SK-N-SH (cell line): Measurements from ENCODE around the gene MLEC. TPM values are rescaled to one million over a fixed set of nuclear protein-coding genes. Genes with fewer than 3 reads are reported as not detected.

ENCODE experiments used
- CTCF ChIA-PET: fragments of 300-600, 350-600 bp; formaldehyde crosslinking; extraction: SDS; loops from one replicate; lab custom pipeline; 2021; lab: Yijun Ruan, JAX
- POLR2A ChIA-PET: fragments of 350-600 bp; sonication (Branson Sonifier 250); formaldehyde crosslinking; extraction: SDS; loops from one replicate; lab custom pipeline; 2020; ENCODE audit warnings: antibody characterized with exemption, inconsistent platforms; lab: Yijun Ruan, JAX
- DNase-seq: peaks from one replicate; pipeline ENCODE4 v3.0.0; 2012
- H2AFZ ChIP-seq: fragments of 200-600 bp; sonication (generic); 2 replicates; pipeline ENCODE4 v1.8.1; 2016; ENCODE audit warnings: antibody characterized with exemption, mild to moderate bottlenecking, low read depth
- H3F3A ChIP-seq: fragments of 200-600 bp; sonication (generic); replicated peaks from 2 replicates; pipeline ENCODE3; 2016; ENCODE audit warnings: antibody characterized with exemption, mild to moderate bottlenecking; ENCODE audit not compliant: insufficient read depth
- H3K27ac ChIP-seq, 2 experiments: fragments of 200-500 bp in 1 of 2; fragments of 200-600 bp in 1 of 2; sonication (Bioruptor generic) in 1 of 2; sonication (generic), shearing (Covaris generic) in 1 of 2; 2 replicates each; pipeline versions ENCODE4 v1.5.1 to v1.6.1; 2014 to 2016; ENCODE audit warnings: low read depth in 2 of 2, inconsistent platforms in 1 of 2, low read length in 1 of 2, mild to moderate bottlenecking in 1 of 2, mixed read lengths in 1 of 2
- H3K27me3 ChIP-seq: fragments of 200-600 bp; sonication (generic), shearing (Covaris generic); 2 replicates; pipeline ENCODE4 v1.6.1; 2016; ENCODE audit warnings: mixed run types; ENCODE audit not compliant: insufficient read depth
- H3K36me3 ChIP-seq, 2 experiments: fragments of 200-500 bp in 1 of 2; fragments of 200-600 bp in 1 of 2; sonication (Bioruptor generic) in 1 of 2; sonication (generic) in 1 of 2; replicated peaks in 1 of 2; 2 replicates each; pipeline versions ENCODE3 to v1.5.1; 2014 to 2016; ENCODE audit warnings: low read length in 1 of 2, mild to moderate bottlenecking in 1 of 2; ENCODE audit not compliant: insufficient read depth in 2 of 2, control insufficient read depth in 1 of 2
- H3K4me1 ChIP-seq, 2 experiments: fragments of 200-500 bp in 1 of 2; fragments of 200-600 bp in 1 of 2; sonication (Bioruptor generic) in 1 of 2; sonication (generic), shearing (Covaris generic) in 1 of 2; 2 replicates each; pipeline versions ENCODE4 v1.5.1 to v1.6.1; 2014 to 2016; ENCODE audit warnings: low read depth in 1 of 2, low read length in 1 of 2, mixed run types in 1 of 2; ENCODE audit not compliant: insufficient read depth in 2 of 2, control insufficient read depth in 1 of 2
- H3K4me2 ChIP-seq: fragments of 200-600 bp; sonication (generic), shearing (Covaris generic); 2 replicates; pipeline ENCODE4 v1.6.1; 2017; ENCODE audit warnings: mixed run types
- H3K4me3 ChIP-seq, 2 experiments: fragments of 200-500 bp in 1 of 2; fragments of 200-600 bp in 1 of 2; sonication (Bioruptor generic) in 1 of 2; sonication (generic), shearing (Covaris generic) in 1 of 2; 2 replicates each; pipeline versions ENCODE4 v1.5.1 to v1.8.1; 2014 to 2016; ENCODE audit warnings: low read depth in 2 of 2, inconsistent platforms in 1 of 2, low read length in 1 of 2, mild to moderate bottlenecking in 1 of 2, mixed read lengths in 1 of 2, moderate library complexity in 1 of 2
- H3K79me2 ChIP-seq: fragments of 200-600 bp; sonication (generic); 2 replicates; pipeline ENCODE4 v1.8.1; 2017; ENCODE audit warnings: mild to moderate bottlenecking; ENCODE audit not compliant: insufficient read depth
- H3K9ac ChIP-seq: fragments of 200-600 bp; sonication (generic); 2 replicates; pipeline ENCODE4 v1.6.1; 2017; ENCODE audit warnings: mixed run types
- H3K9me2 ChIP-seq: fragments of 200-600 bp; sonication (generic); 2 replicates; pipeline ENCODE4 v1.6.1; 2017; ENCODE audit warnings: mixed run types
- H3K9me3 ChIP-seq: fragments of 200-600 bp; sonication (generic); 2 replicates; pipeline ENCODE4 v1.6.1; 2017; ENCODE audit warnings: mixed run types, mild to moderate bottlenecking, moderate library complexity
- H4K20me1 ChIP-seq: fragments of 200-600 bp; sonication (generic); 2 replicates; pipeline ENCODE4 v1.6.1; 2017; ENCODE audit warnings: mild to moderate bottlenecking, mixed run types; ENCODE audit not compliant: insufficient read depth
- CHD2 ChIP-seq: fragments of 150-350 bp; IDR thresholded peaks from 2 replicates; pipeline ENCODE4 v1.6.1; 2018; ENCODE audit warnings: low read length; ENCODE audit not compliant: partially characterized antibody
- ELF1 ChIP-seq: IDR thresholded peaks from 2 replicates; pipeline ENCODE4 v1.4.0; 2012
- EZH2phosphoT487 ChIP-seq: fragments of 200-600 bp; sonication (generic); IDR thresholded peaks from 2 replicates; pipeline ENCODE4 v1.6.1; 2017; ENCODE audit warnings: low read depth, mixed run types, mild to moderate bottlenecking, antibody characterized with exemption, moderate library complexity, borderline replicate concordance
- FOSL2 ChIP-seq: IDR thresholded peaks from 2 replicates; pipeline ENCODE4 v1.4.0; 2012; ENCODE audit warnings: low read depth, mild to moderate bottlenecking, moderate library complexity, borderline replicate concordance
- FOXJ3 ChIP-seq: sonication (generic); formaldehyde crosslinking; IDR thresholded peaks from 2 replicates; pipeline ENCODE4 v1.5.1; 2020; ENCODE audit warnings: mild to moderate bottlenecking, missing genetic modification reagents
- GABPA ChIP-seq: IDR thresholded peaks from 2 replicates; pipeline ENCODE4 v1.4.0; 2012; ENCODE audit warnings: low read depth, mild to moderate bottlenecking
- GATA2 ChIP-seq: sonication (generic); formaldehyde crosslinking; IDR thresholded peaks from 2 replicates; pipeline ENCODE4 v1.5.0; 2020; ENCODE audit warnings: mild to moderate bottlenecking, missing genetic modification reagents
- JUND ChIP-seq: IDR thresholded peaks from 2 replicates; pipeline ENCODE4 v1.4.0; 2012
- MEF2A ChIP-seq: IDR thresholded peaks from 2 replicates; pipeline ENCODE4 v1.4.0; 2012; ENCODE audit warnings: low read depth, borderline replicate concordance
- NRF1 ChIP-seq: IDR thresholded peaks from 2 replicates; pipeline ENCODE4 v1.6.1; 2012; ENCODE audit warnings: low read depth, mild to moderate bottlenecking, low read length
- POLR2AphosphoS5 ChIP-seq: IDR thresholded peaks from 2 replicates; pipeline ENCODE4 v1.6.1; 2012; ENCODE audit warnings: low read depth, low read length
- RAD21 ChIP-seq: IDR thresholded peaks from 2 replicates; pipeline ENCODE4 v1.6.1; 2012; ENCODE audit warnings: mild to moderate bottlenecking, low read length
- RCOR1 ChIP-seq: fragments of 150-350 bp; IDR thresholded peaks from 2 replicates; pipeline ENCODE4 v1.6.1; 2017; ENCODE audit warnings: antibody characterized with exemption, low read length
- RXRA ChIP-seq: IDR thresholded peaks from 2 replicates; pipeline ENCODE4 v1.4.0; 2012; ENCODE audit warnings: low read depth, mild to moderate bottlenecking, borderline replicate concordance
- SIN3A ChIP-seq: IDR thresholded peaks from 2 replicates; pipeline ENCODE4 v1.6.1; 2012; ENCODE audit warnings: low read depth, mild to moderate bottlenecking, low read length, moderate library complexity, borderline replicate concordance
- TAF1 ChIP-seq: IDR thresholded peaks from 2 replicates; pipeline ENCODE4 v1.6.1; 2012; ENCODE audit warnings: low read depth, mild to moderate bottlenecking, low read length, moderate library complexity, borderline replicate concordance
- TEAD4 ChIP-seq: IDR thresholded peaks from 2 replicates; pipeline ENCODE4 v1.4.0; 2012; ENCODE audit warnings: mild to moderate bottlenecking, borderline replicate concordance; ENCODE audit not compliant: insufficient read depth
- YY1 ChIP-seq: IDR thresholded peaks from 2 replicates; pipeline ENCODE4 v1.4.0; 2012; ENCODE audit warnings: low read depth, mild to moderate bottlenecking
- WGBS: methylation state at CpG from one replicate; pipeline ENCODE4 v1.1.6; 2017; ENCODE audit warnings: low lambda C conversion rate; 5-methylcytosine and 5-hydroxymethylcytosine counted together
- polyA plus RNA-seq, 3 experiments: library from polyadenylated mRNA; depleted of rRNA; stranded (reverse); fragments of >200 nt; gene quantifications; 2 replicates each; pipeline ENCODE4 v1.2.3, GENCODE V29; 2012
- TF ChIP-seq, protein P1 (sequence below): IDR thresholded peaks from 2 replicates; pipeline ENCODE4; 2012
- TF ChIP-seq, protein P2 (sequence below): fragments of 150-350 bp; IDR thresholded peaks from 2 replicates; pipeline ENCODE4 v1.6.1; 2016; ENCODE audit warnings: mild to moderate bottlenecking, low read depth, low read length
- TF ChIP-seq, protein P3 (sequence below): IDR thresholded peaks from 2 replicates; pipeline ENCODE4 v1.4.0; 2012; ENCODE audit warnings: low read depth, borderline replicate concordance
- TF ChIP-seq, protein P4 (sequence below): IDR thresholded peaks from 2 replicates; pipeline ENCODE4 v1.4.0; 2012; ENCODE audit warnings: low read depth
- TF ChIP-seq, protein P5 (sequence below): IDR thresholded peaks from 2 replicates; pipeline ENCODE4 v1.4.0; 2012; ENCODE audit warnings: low read depth, borderline replicate concordance

The MLEC gene
- polyA plus RNA-seq, 1 of the 3 experiments (the other 2 are of a cell fraction) = 23.4 TPM

DNA sequence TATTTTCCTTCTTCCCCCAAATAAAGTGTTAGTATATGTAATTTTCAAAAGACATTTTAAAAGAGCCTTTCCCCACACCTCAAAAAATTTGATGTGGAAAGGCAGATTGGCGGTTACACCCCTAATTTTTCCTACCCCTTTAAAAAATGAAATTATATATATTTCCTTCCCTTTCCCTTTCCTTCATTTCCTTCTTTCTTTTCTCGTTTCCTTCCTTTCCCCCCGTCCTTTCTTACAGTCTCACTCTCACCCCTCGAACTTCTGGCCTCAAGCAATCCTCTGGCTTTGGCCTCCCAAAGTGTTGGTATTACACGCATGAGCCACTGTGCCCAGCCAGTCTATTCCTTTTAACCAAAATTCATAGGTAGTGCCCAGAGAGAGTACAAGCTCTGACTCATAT, 19.1 kb downstream of the MLEC start:
- peaks cover 5 to 6% of the 10 kb centered on the region in 2 experiments for H3K36me3 ChIP-seq
- WGBS = 85% methylated on average over 5 of the region's 5 CpGs
- H3K9me2 ChIP-seq = no peaks in the 10 kb centered on the region
- CTCF ChIA-PET = no interaction called here
- no peak overlapping the region for H3K9ac ChIP-seq
- TF ChIP-seq TAF1 (no peak), ELF1 (no peak), TEAD4 (no peak), EZH2phosphoT487 (no peak), YY1 (no peak), RCOR1 (no peak), GATA2 (CRISPR knock-in tag) (no peak), SIN3A (no peak), FOSL2 (no peak), GABPA (no peak), FOXJ3 (CRISPR knock-in tag) (no peak)
- TF ChIP-seq, protein P1, sequence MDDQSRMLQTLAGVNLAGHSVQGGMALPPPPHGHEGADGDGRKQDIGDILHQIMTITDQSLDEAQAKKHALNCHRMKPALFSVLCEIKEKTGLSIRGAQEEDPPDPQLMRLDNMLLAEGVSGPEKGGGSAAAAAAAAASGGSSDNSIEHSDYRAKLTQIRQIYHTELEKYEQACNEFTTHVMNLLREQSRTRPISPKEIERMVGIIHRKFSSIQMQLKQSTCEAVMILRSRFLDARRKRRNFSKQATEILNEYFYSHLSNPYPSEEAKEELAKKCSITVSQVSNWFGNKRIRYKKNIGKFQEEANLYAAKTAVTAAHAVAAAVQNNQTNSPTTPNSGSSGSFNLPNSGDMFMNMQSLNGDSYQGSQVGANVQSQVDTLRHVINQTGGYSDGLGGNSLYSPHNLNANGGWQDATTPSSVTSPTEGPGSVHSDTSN = no peak
- TF ChIP-seq, protein P2, sequence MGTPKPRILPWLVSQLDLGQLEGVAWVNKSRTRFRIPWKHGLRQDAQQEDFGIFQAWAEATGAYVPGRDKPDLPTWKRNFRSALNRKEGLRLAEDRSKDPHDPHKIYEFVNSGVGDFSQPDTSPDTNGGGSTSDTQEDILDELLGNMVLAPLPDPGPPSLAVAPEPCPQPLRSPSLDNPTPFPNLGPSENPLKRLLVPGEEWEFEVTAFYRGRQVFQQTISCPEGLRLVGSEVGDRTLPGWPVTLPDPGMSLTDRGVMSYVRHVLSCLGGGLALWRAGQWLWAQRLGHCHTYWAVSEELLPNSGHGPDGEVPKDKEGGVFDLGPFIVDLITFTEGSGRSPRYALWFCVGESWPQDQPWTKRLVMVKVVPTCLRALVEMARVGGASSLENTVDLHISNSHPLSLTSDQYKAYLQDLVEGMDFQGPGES = no peak
- TF ChIP-seq, protein P3, sequence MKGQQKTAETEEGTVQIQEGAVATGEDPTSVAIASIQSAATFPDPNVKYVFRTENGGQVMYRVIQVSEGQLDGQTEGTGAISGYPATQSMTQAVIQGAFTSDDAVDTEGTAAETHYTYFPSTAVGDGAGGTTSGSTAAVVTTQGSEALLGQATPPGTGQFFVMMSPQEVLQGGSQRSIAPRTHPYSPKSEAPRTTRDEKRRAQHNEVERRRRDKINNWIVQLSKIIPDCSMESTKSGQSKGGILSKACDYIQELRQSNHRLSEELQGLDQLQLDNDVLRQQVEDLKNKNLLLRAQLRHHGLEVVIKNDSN = no peak
- TF ChIP-seq, protein P4, sequence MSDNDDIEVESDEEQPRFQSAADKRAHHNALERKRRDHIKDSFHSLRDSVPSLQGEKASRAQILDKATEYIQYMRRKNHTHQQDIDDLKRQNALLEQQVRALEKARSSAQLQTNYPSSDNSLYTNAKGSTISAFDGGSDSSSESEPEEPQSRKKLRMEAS = no peak
- no peak overlapping the region for H3K27ac ChIP-seq
- H3K4me3 ChIP-seq = no peak overlapping the region
- no peaks in the 10 kb centered on the region for H4K20me1 ChIP-seq
- no peaks in the 10 kb centered on the region for H3K27me3 ChIP-seq
- peaks cover 6% of the 10 kb centered on the region for H3K79me2 ChIP-seq
- no peak overlapping the region for H3K4me2 ChIP-seq
- H3K4me1 ChIP-seq = peaks cover 0 to 15% of the 10 kb centered on the region in 2 experiments; a peak in 1 of 4 replicates
- no peaks in the 10 kb centered on the region for H3F3A ChIP-seq
- POLR2A ChIA-PET = interaction anchor here (0.6 kb wide), 1 partner anchor 20 kb away, joined by 3 read pairs; no protein-coding TSS in a partner anchor
- H2AFZ ChIP-seq = no peak overlapping the region
- no peak for DNase-seq
- H3K9me3 ChIP-seq = no peaks in the 10 kb centered on the region

DNA sequence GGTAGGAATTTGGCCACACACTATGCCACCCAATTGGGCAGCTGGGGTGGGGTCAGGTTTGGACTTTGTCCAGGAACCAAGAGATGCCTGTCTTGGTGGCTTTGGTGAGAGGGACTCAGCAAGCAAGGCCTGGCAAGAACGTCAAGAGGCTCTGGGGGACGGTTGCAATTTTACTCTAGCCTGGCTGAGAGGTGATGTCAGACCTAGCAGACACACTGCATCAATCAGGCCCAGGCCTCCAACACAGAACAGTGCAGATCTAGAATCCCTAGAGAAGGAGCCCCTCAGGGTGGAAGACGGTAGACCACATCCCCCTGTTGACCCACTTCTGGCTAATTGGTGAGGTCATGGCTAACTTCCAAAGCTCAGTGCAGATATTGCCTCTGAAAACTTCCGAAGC, 21.7 kb downstream of the MLEC start:
- CTCF ChIA-PET = interaction anchor here (1.6 to 5.3 kb wide), 4 partner anchors 10 to 263 kb away, joined by 6 to 67 read pairs (median 22); partner anchors contain the start of gene POP5
- DNase-seq = peak; percentile 46
- peaks cover 0 to 28% of the 10 kb centered on the region in 2 experiments; a peak in 2 of 4 replicates for H3K4me1 ChIP-seq
- peaks cover 14% of the 10 kb centered on the region for H3F3A ChIP-seq
- 82% methylated on average over 1 of the region's 4 CpGs for WGBS
- TF ChIP-seq JUND (no peak), MEF2A (no peak), EZH2phosphoT487 (no peak), TAF1 (no peak), NRF1 (no peak), FOSL2 (no peak), POLR2AphosphoS5 (no peak), RXRA (no peak), RCOR1 (no peak), RAD21 (no peak), CHD2 (no peak)
- TF ChIP-seq, protein P5, sequence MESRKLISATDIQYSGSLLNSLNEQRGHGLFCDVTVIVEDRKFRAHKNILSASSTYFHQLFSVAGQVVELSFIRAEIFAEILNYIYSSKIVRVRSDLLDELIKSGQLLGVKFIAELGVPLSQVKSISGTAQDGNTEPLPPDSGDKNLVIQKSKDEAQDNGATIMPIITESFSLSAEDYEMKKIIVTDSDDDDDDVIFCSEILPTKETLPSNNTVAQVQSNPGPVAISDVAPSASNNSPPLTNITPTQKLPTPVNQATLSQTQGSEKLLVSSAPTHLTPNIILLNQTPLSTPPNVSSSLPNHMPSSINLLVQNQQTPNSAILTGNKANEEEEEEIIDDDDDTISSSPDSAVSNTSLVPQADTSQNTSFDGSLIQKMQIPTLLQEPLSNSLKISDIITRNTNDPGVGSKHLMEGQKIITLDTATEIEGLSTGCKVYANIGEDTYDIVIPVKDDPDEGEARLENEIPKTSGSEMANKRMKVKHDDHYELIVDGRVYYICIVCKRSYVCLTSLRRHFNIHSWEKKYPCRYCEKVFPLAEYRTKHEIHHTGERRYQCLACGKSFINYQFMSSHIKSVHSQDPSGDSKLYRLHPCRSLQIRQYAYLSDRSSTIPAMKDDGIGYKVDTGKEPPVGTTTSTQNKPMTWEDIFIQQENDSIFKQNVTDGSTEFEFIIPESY = no peak
- TF ChIP-seq, protein P2 = no peak
- peak overlapping the region in 1 of 2 experiments; percentile 51; a peak in 2 of 4 replicates for H3K27ac ChIP-seq
- no peaks in the 10 kb centered on the region for H3K9me2 ChIP-seq
- H3K36me3 ChIP-seq = peaks cover 7 to 14% of the 10 kb centered on the region in 2 experiments
- H4K20me1 ChIP-seq = no peaks in the 10 kb centered on the region
- no peaks in the 10 kb centered on the region for H3K27me3 ChIP-seq
- H2AFZ ChIP-seq = no peak overlapping the region
- POLR2A ChIA-PET = interaction anchor here (1.2 kb wide), 1 partner anchor 126 kb away, joined by 3 read pairs; no protein-coding TSS in a partner anchor
- H3K9me3 ChIP-seq = no peaks in the 10 kb centered on the region
- H3K4me3 ChIP-seq = no peak overlapping the region
- H3K9ac ChIP-seq = no peak overlapping the region
- no peak overlapping the region for H3K4me2 ChIP-seq
- peaks cover 28% of the 10 kb centered on the region for H3K79me2 ChIP-seq
